ENCODE data around the gene CFAP157.

DNA sequence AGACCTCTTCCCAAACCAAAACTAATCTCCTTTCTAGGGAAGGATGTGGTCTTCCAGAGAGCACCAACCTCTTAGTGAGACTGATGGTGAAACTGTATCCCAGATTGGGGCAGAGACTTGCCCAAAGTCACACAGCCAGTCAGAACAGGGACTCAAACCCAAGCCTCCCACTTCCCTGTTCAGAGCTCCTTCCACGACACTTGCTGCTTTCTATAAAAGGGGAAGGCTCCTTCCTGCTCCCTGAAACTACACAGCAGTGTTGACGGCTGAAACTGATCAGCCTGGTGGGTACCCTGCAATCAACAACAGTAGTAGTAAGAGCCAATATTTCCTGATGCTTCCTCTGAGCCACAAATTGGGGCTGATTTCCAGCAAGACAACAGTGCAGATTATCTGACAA is 26.8 kb downstream of the CFAP157 start:
- TF ChIP-seq POLR2AphosphoS5 (IDR thresholded peaks at IDR 0.05; ENCODE audit: borderline replicate concordance, low read depth, low read length) (no peak), EZH2 (IDR thresholded peaks at IDR 0.05) (no peak)
